H9 (cell line): ENCODE data around the gene DNAH1. TPM values are rescaled to one million over a fixed set of nuclear protein-coding genes. Genes with fewer than 3 reads are reported as not detected.

Experiments used
- DNase-seq: peaks from one replicate; pipeline ENCODE4 v3.0.0-alpha.2; 2017
- H2AFZ ChIP-seq: one replicate; pipeline ENCODE4 v1.6.1; 2013; ENCODE audit warnings: mild to moderate bottlenecking, low read length, control low read depth, moderate library complexity
- H2AK5ac ChIP-seq: 2 replicates; pipeline ENCODE4 v1.6.1; 2013; ENCODE audit warnings: low read length, control low read depth, mixed read lengths; ENCODE audit not compliant: insufficient read length
- H2BK120ac ChIP-seq: one replicate; pipeline ENCODE4 v1.6.1; 2013; ENCODE audit warnings: low read depth, mild to moderate bottlenecking, low read length, control low read depth, inconsistent platforms; ENCODE audit not compliant: poor library complexity, severe bottlenecking
- H2BK12ac ChIP-seq: 2 replicates; pipeline ENCODE4 v1.6.1; 2013; ENCODE audit warnings: low read length, control low read depth, mixed read lengths, low read depth; ENCODE audit not compliant: insufficient read length
- H2BK15ac ChIP-seq: 2 replicates; pipeline ENCODE4 v1.6.1; 2013; ENCODE audit warnings: low read depth, low read length, control low read depth
- H2BK20ac ChIP-seq: one replicate; pipeline ENCODE4 v1.6.1; 2013; ENCODE audit warnings: low read depth, mild to moderate bottlenecking, low read length, control low read depth, inconsistent platforms; ENCODE audit not compliant: poor library complexity, severe bottlenecking
- H2BK5ac ChIP-seq: 2 replicates; pipeline ENCODE4 v1.6.1; 2013; ENCODE audit warnings: low read length, control low read depth, mixed read lengths; ENCODE audit not compliant: insufficient read length
- H3K14ac ChIP-seq: 2 replicates; pipeline ENCODE4 v1.6.1; 2013; ENCODE audit warnings: low read length, control low read depth; ENCODE audit not compliant: insufficient read depth
- H3K18ac ChIP-seq: 2 replicates; pipeline ENCODE4 v1.6.1; 2013; ENCODE audit warnings: low read depth, mild to moderate bottlenecking, mixed read lengths, low read length, control low read depth; ENCODE audit not compliant: insufficient read length
- H3K23ac ChIP-seq: 2 replicates; pipeline ENCODE4 v1.6.1; 2013; ENCODE audit warnings: low read length, control low read depth, mixed read lengths, low read depth; ENCODE audit not compliant: insufficient read length
- H3K23me2 ChIP-seq: 2 replicates; pipeline ENCODE4 v1.6.1; 2013; ENCODE audit warnings: low read depth, mild to moderate bottlenecking, mixed read lengths, low read length, control low read depth; ENCODE audit not compliant: insufficient read length, poor library complexity, severe bottlenecking
- H3K27ac ChIP-seq: 2 replicates; pipeline ENCODE4 v1.5.1; 2013; ENCODE audit warnings: low read length, control low read depth, mixed read lengths, low read depth; ENCODE audit not compliant: insufficient read length
- H3K27me3 ChIP-seq: 2 replicates; pipeline ENCODE4 v1.6.1; 2013; ENCODE audit warnings: low read length, control low read depth, inconsistent platforms; ENCODE audit not compliant: insufficient read depth
- H3K4ac ChIP-seq: 2 replicates; pipeline ENCODE4 v1.6.1; 2013; ENCODE audit warnings: low read depth, mild to moderate bottlenecking, control low read depth, inconsistent platforms, low read length, moderate library complexity
- H3K4me1 ChIP-seq: 2 replicates; pipeline ENCODE4 v1.6.1; 2013; ENCODE audit warnings: low read length, control low read depth, inconsistent platforms; ENCODE audit not compliant: insufficient read depth
- H3K4me2 ChIP-seq: 2 replicates; pipeline ENCODE4 v1.6.1; 2013; ENCODE audit warnings: low read length, control low read depth, mixed read lengths; ENCODE audit not compliant: insufficient read length, insufficient read depth
- H3K56ac ChIP-seq: 2 replicates; pipeline ENCODE4 v1.6.1; 2013; ENCODE audit warnings: low read depth, mild to moderate bottlenecking, mixed read lengths, low read length, control low read depth; ENCODE audit not compliant: insufficient read length
- H3K79me1 ChIP-seq: 2 replicates; pipeline ENCODE4 v1.6.1; 2013; ENCODE audit warnings: low read depth, mild to moderate bottlenecking, moderate library complexity, low read length, control low read depth, inconsistent platforms; ENCODE audit not compliant: insufficient read depth, poor library complexity, severe bottlenecking
- H3K79me2 ChIP-seq: 2 replicates; pipeline ENCODE4 v1.6.1; 2013; ENCODE audit warnings: low read length, control low read depth, inconsistent platforms; ENCODE audit not compliant: insufficient read depth
- H3K9ac ChIP-seq: 2 replicates; pipeline ENCODE4 v1.6.1; 2013; ENCODE audit warnings: low read length, control low read depth, mixed read lengths; ENCODE audit not compliant: insufficient read length; ENCODE audit errors: extremely low read depth
- H3K9me3 ChIP-seq: one replicate; pipeline ENCODE4 v1.6.1; 2013; ENCODE audit warnings: low read depth, low read length, inconsistent platforms; ENCODE audit not compliant: control insufficient read depth
- H3T11ph ChIP-seq: one replicate; pipeline ENCODE4 v1.6.1; 2013; ENCODE audit warnings: mild to moderate bottlenecking, low read length, control low read depth, inconsistent platforms
- H4K20me1 ChIP-seq: one replicate; pipeline ENCODE4 v1.6.1; 2013; ENCODE audit not compliant: control insufficient read depth, insufficient read length, insufficient read depth
- H4K5ac ChIP-seq: 2 replicates; pipeline ENCODE4 v1.6.1; 2013; ENCODE audit warnings: low read depth, mild to moderate bottlenecking, mixed read lengths, low read length, control low read depth; ENCODE audit not compliant: insufficient read length
- H4K8ac ChIP-seq: replicated peaks from 2 replicates; pipeline ENCODE4 v1.6.1; 2013; ENCODE audit warnings: low read length, control low read depth, mixed read lengths, low read depth; ENCODE audit not compliant: insufficient read length
- H4K91ac ChIP-seq: 2 replicates; pipeline ENCODE4 v1.6.1; 2013; ENCODE audit warnings: low read depth, mild to moderate bottlenecking, moderate library complexity, mixed read lengths, low read length, control low read depth; ENCODE audit not compliant: insufficient read length
- H3K27ac Mint-ChIP-seq, 3 experiments: 2 replicates in 2 of 3; 3 replicates in 1 of 3; pipeline ENCODE4 v1.8.0; 2020 to 2021; ENCODE audit warnings: mixed read lengths in 3 of 3, mild to moderate bottlenecking in 1 of 3, moderate library complexity in 1 of 3
- H3K27me3 Mint-ChIP-seq: 2 replicates; pipeline ENCODE4 v1.8.0; 2021; ENCODE audit warnings: low read depth, mild to moderate bottlenecking, moderate library complexity, mixed read lengths
- H3K36me3 Mint-ChIP-seq, 3 experiments: 2 replicates in 2 of 3; 3 replicates in 1 of 3; pipeline ENCODE4 v1.8.0; 2020 to 2021; ENCODE audit warnings: low read depth in 3 of 3, mixed read lengths in 3 of 3; ENCODE audit not compliant: insufficient read depth in 1 of 3
- H3K4me1 Mint-ChIP-seq, 2 experiments: 2 replicates each; pipeline ENCODE4 v1.8.0; 2020; ENCODE audit warnings: mixed read lengths in 2 of 2
- H3K4me3 Mint-ChIP-seq, 2 experiments: 2 replicates in 1 of 2; 3 replicates in 1 of 2; pipeline ENCODE4 v1.8.0; 2020 to 2021; ENCODE audit warnings: mild to moderate bottlenecking in 2 of 2, mixed read lengths in 2 of 2, moderate library complexity in 1 of 2
- H3K9me3 Mint-ChIP-seq, 2 experiments: 2 replicates in 1 of 2; 3 replicates in 1 of 2; pipeline ENCODE4 v1.8.0; 2020; ENCODE audit warnings: mild to moderate bottlenecking in 2 of 2, mixed read lengths in 2 of 2, moderate library complexity in 1 of 2
- WGBS: extraction: QIAGEN DNeasy Blood & Tissue Kit; methylation state at CpG from one replicate; pipeline ENCODE4 v1.1.7; 2013; ENCODE audit warnings: missing lambda C conversion rate, low lambda C conversion rate, mixed read lengths; ENCODE audit not compliant: insufficient read length; ENCODE audit errors: extremely low coverage; 5-methylcytosine and 5-hydroxymethylcytosine counted together
- total RNA-seq: library from RNA; stranded (reverse); gene quantifications from 2 replicates; pipeline ENCODE4 v1.2.1, GENCODE V29; 2021
- TF ChIP-seq, protein P1 (sequence below): fragments of 200-600 bp; sonication (generic); conservative IDR thresholded peaks from 3 replicates; pipeline ENCODE4 v1.8.0; 2021; ENCODE audit warnings: antibody characterized with exemption, mild to moderate bottlenecking

DNAH1 gene
- total RNA-seq, 1 experiment from 2014 or later: 2.0 TPM

DNA sequence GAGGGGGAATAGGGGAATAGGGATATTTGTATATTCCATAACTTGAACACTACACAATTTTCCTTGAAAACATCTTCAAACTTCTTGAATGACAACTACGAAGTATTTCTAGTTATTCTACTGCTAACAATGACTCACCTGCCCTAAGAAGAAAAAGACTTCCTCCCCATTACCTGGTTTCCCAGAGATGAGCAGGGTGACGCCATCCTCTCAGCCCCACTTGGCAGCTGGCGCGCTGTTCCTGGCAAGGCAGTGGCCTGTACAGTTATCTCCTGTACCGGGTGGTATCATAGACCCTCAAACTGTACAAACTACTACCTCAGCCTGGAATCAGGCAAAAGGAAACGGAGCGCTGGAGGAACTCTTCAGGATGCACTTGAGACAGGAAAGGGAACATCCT is 48.1 kb upstream of the DNAH1 start:
- no peaks in the 10 kb centered on the region for H3K9me3 ChIP-seq
- no peak overlapping the region for H3K27ac Mint-ChIP-seq
- no peak overlapping the region for H3K56ac ChIP-seq
- no peaks in the 10 kb centered on the region for H3K4me1 ChIP-seq
- H3K9me3 Mint-ChIP-seq: no peaks in the 10 kb centered on the region
- H3K23ac ChIP-seq: no peak overlapping the region
- no peak overlapping the region for H2AFZ ChIP-seq
- H3K9ac ChIP-seq: no peak overlapping the region
- peaks cover 19% of the 10 kb centered on the region; the same call in 1 of the 2 replicates for H3K79me2 ChIP-seq
- no peak overlapping the region for H3K18ac ChIP-seq
- no peaks in the 10 kb centered on the region for H3K27me3 Mint-ChIP-seq
- peaks cover 9% of the 10 kb centered on the region for H3K79me1 ChIP-seq
- no peaks in the 10 kb centered on the region for H3K4me1 Mint-ChIP-seq
- no peak for DNase-seq
- H2BK20ac ChIP-seq: no peak overlapping the region
- H3K23me2 ChIP-seq: no peaks in the 10 kb centered on the region
- H2BK12ac ChIP-seq: no peak overlapping the region
- no peak overlapping the region for H2BK5ac ChIP-seq
- no peaks in the 10 kb centered on the region for H3K27me3 ChIP-seq
- H3K27ac ChIP-seq: no peak overlapping the region
- H3K14ac ChIP-seq: no peak overlapping the region
- no peak overlapping the region for H3K4me3 Mint-ChIP-seq
- no peak overlapping the region for H2BK15ac ChIP-seq
- H4K5ac ChIP-seq: no peak overlapping the region
- H3K36me3 Mint-ChIP-seq: peaks cover 42 to 83% (median 77%) of the 10 kb centered on the region in 3 experiments; a peak in 6 of 7 replicates
- TF ChIP-seq, protein P1, sequence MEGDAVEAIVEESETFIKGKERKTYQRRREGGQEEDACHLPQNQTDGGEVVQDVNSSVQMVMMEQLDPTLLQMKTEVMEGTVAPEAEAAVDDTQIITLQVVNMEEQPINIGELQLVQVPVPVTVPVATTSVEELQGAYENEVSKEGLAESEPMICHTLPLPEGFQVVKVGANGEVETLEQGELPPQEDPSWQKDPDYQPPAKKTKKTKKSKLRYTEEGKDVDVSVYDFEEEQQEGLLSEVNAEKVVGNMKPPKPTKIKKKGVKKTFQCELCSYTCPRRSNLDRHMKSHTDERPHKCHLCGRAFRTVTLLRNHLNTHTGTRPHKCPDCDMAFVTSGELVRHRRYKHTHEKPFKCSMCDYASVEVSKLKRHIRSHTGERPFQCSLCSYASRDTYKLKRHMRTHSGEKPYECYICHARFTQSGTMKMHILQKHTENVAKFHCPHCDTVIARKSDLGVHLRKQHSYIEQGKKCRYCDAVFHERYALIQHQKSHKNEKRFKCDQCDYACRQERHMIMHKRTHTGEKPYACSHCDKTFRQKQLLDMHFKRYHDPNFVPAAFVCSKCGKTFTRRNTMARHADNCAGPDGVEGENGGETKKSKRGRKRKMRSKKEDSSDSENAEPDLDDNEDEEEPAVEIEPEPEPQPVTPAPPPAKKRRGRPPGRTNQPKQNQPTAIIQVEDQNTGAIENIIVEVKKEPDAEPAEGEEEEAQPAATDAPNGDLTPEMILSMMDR: no peak
- no peak overlapping the region for H2AK5ac ChIP-seq
- H3K4ac ChIP-seq: no peak overlapping the region
- H3T11ph ChIP-seq: no peak overlapping the region
- no peak overlapping the region for H4K91ac ChIP-seq
- H4K20me1 ChIP-seq: no peaks in the 10 kb centered on the region
- no peak overlapping the region for H2BK120ac ChIP-seq
- H4K8ac ChIP-seq: no peak overlapping the region
- H3K4me2 ChIP-seq: no peak overlapping the region
- WGBS: no CpG with 5 or more reads among the region's 7 CpGs
